Subcutaneous abdominal adipose tissue (tissue), 5 donors: ENCODE measurements around the gene AADAC.

ENCODE experiments used
- H3K27ac ChIP-seq: one replicate; pipeline ENCODE4 v1.7.0; 2013; ENCODE audit warnings: low read depth, mild to moderate bottlenecking, inconsistent platforms, low read length, moderate library complexity
- H3K27me3 ChIP-seq, 5 donors: one replicate each; pipeline ENCODE4 v1.7.0; 2013; ENCODE audit warnings: low read length in 5 of 5, inconsistent platforms in 1 of 5; ENCODE audit not compliant: control insufficient read depth in 5 of 5, insufficient read depth in 4 of 5
- H3K36me3 ChIP-seq, 5 donors: one replicate each; pipeline ENCODE4 v1.7.0; 2013; ENCODE audit warnings: low read length in 5 of 5; ENCODE audit not compliant: control insufficient read depth in 5 of 5, insufficient read depth in 5 of 5
- H3K4me1 ChIP-seq, 5 donors: one replicate each; pipeline ENCODE4 v1.7.0; 2013; ENCODE audit warnings: low read length in 5 of 5, mild to moderate bottlenecking in 3 of 5, moderate library complexity in 1 of 5; ENCODE audit not compliant: control insufficient read depth in 5 of 5, insufficient read depth in 5 of 5
- H3K4me3 ChIP-seq, 5 donors: one replicate each; pipeline ENCODE4 v1.7.0; 2013; ENCODE audit warnings: low read length in 5 of 5, low read depth in 1 of 5
- H3K9ac ChIP-seq, 5 donors: one replicate each; pipeline ENCODE4 v1.7.0; 2013; ENCODE audit warnings: low read length in 5 of 5, mild to moderate bottlenecking in 4 of 5, moderate library complexity in 3 of 5
- H3K9me3 ChIP-seq, 5 donors: one replicate each; pipeline ENCODE4 v1.7.0; 2013; ENCODE audit warnings: low read length in 5 of 5; ENCODE audit not compliant: control insufficient read depth in 5 of 5
- donor health status: healthy.
- donor health status: healthy.
- donor health status: healthy.
- donor health status: healthy.
- donor health status: healthy.

Gene AADAC

GRCh38 chr3:151817473-151817872 is 3.6 kb downstream of the AADAC start:
- Histone ChIP-seq H3K4me3 (no peak overlapping the region), H3K27ac (no peak overlapping the region), H3K9ac (no peak overlapping the region), H3K36me3 (no peaks in the 10 kb centered on the region), H3K27me3 (no peaks in the 10 kb centered on the region), H3K4me1 (peaks cover 0 to 3% (median 0%) of the 10 kb centered on the region in 5 donors), H3K9me3 (no peaks in the 10 kb centered on the region)

GRCh38 chr3:151818361-151818760 is 4.4 kb downstream of the AADAC start:
- Histone ChIP-seq H3K27ac (no peak overlapping the region), H3K36me3 (no peaks in the 10 kb centered on the region)

GRCh38 chr3:151819910-151820309 is 6.0 kb downstream of the AADAC start:
- no peak overlapping the region for H3K9ac ChIP-seq
- H3K27me3 ChIP-seq = no peaks in the 10 kb centered on the region
- no peak overlapping the region for H3K27ac ChIP-seq
- H3K4me1 ChIP-seq = no peaks in the 10 kb centered on the region
- H3K9me3 ChIP-seq = no peaks in the 10 kb centered on the region
- no peak overlapping the region for H3K4me3 ChIP-seq
- H3K36me3 ChIP-seq = no peaks in the 10 kb centered on the region

More at GRCh38 chr3:151818361-151818760, 4.4 kb downstream of the AADAC start:
- no peak overlapping the region for H3K9ac ChIP-seq
- no peaks in the 10 kb centered on the region for H3K27me3 ChIP-seq
- no peak overlapping the region for H3K4me3 ChIP-seq
- H3K4me1 ChIP-seq = peaks cover 0 to 3% (median 0%) of the 10 kb centered on the region in 5 donors
- H3K9me3 ChIP-seq = no peaks in the 10 kb centered on the region

- Histone ChIP-seq H3K4me3 (no peak overlapping the region), H3K4me1 (no peaks in the 10 kb centered on the region), H3K27ac (no peak overlapping the region), H3K9ac (no peak overlapping the region), H3K27me3 (no peaks in the 10 kb centered on the region), H3K9me3 (peaks cover 0 to 5% (median 0%) of the 10 kb centered on the region in 5 donors), H3K36me3 (no peaks in the 10 kb centered on the region)
Observed at GRCh38 chr3:151827816-151828215, 13.9 kb downstream of the AADAC start.

GRCh38 chr3:151835751-151836525 is 22.0 kb downstream of the AADAC start:
- Histone ChIP-seq H3K9ac (no peak overlapping the region), H3K36me3 (no peaks in the 10 kb centered on the region), H3K4me3 (no peak overlapping the region), H3K9me3 (no peaks in the 10 kb centered on the region), H3K27ac (no peak overlapping the region), H3K27me3 (no peaks in the 10 kb centered on the region), H3K4me1 (peaks cover 0 to 7% (median 7%) of the 10 kb centered on the region in 5 donors)

- Histone ChIP-seq H3K4me1 (peaks cover 0 to 7% (median 7%) of the 10 kb centered on the region in 5 donors), H3K27me3 (no peaks in the 10 kb centered on the region), H3K9me3 (no peaks in the 10 kb centered on the region), H3K4me3 (no peak overlapping the region), H3K9ac (no peak overlapping the region), H3K36me3 (no peaks in the 10 kb centered on the region), H3K27ac (no peak overlapping the region)
Observed at GRCh38 chr3:151837057-151837456, 23.1 kb downstream of the AADAC start.

GRCh38 chr3:151838574-151839312 is 24.8 kb downstream of the AADAC start:
- peaks cover 0 to 7% (median 7%) of the 10 kb centered on the region in 5 donors for H3K4me1 ChIP-seq
- H3K9ac ChIP-seq = no peak overlapping the region
- peak overlapping the region; percentile 37 to 62 (median 56) for H3K4me3 ChIP-seq
- no peaks in the 10 kb centered on the region for H3K36me3 ChIP-seq
- H3K27ac ChIP-seq = no peak overlapping the region
- no peaks in the 10 kb centered on the region for H3K9me3 ChIP-seq
- no peaks in the 10 kb centered on the region for H3K27me3 ChIP-seq

- Histone ChIP-seq H3K27ac (no peak overlapping the region), H3K36me3 (no peaks in the 10 kb centered on the region), H3K9me3 (no peaks in the 10 kb centered on the region), H3K4me1 (peaks cover 0 to 5% (median 4%) of the 10 kb centered on the region in 5 donors), H3K4me3 (no peak overlapping the region), H3K27me3 (no peaks in the 10 kb centered on the region), H3K9ac (no peak overlapping the region)
Observed at GRCh38 chr3:151839313-151839631, 25.4 kb downstream of the AADAC start.

GRCh38 chr3:151841801-151842200 is 27.9 kb downstream of the AADAC start:
- no peaks in the 10 kb centered on the region for H3K27me3 ChIP-seq
- no peak overlapping the region for H3K4me3 ChIP-seq
- no peaks in the 10 kb centered on the region for H3K36me3 ChIP-seq
- H3K4me1 ChIP-seq = peaks cover 0 to 5% (median 2%) of the 10 kb centered on the region in 5 donors
- H3K9ac ChIP-seq = no peak overlapping the region
- no peak overlapping the region for H3K27ac ChIP-seq
- H3K9me3 ChIP-seq = no peaks in the 10 kb centered on the region

GRCh38 chr3:151843275-151843674 is 29.4 kb downstream of the AADAC start:
- Histone ChIP-seq H3K9ac (no peak overlapping the region), H3K4me3 (no peak overlapping the region), H3K27me3 (no peaks in the 10 kb centered on the region), H3K27ac (no peak overlapping the region), H3K9me3 (no peaks in the 10 kb centered on the region), H3K36me3 (no peaks in the 10 kb centered on the region), H3K4me1 (peaks cover 0 to 3% (median 0%) of the 10 kb centered on the region in 5 donors)
